ENCODE data around the gene RAMACL.
"Not testable (repeated sequence)": the region's sequence is repeated elsewhere in the genome, so short reads cannot be mapped to it uniquely, and the experiment has no call there.

Gene RAMACL

DNA sequence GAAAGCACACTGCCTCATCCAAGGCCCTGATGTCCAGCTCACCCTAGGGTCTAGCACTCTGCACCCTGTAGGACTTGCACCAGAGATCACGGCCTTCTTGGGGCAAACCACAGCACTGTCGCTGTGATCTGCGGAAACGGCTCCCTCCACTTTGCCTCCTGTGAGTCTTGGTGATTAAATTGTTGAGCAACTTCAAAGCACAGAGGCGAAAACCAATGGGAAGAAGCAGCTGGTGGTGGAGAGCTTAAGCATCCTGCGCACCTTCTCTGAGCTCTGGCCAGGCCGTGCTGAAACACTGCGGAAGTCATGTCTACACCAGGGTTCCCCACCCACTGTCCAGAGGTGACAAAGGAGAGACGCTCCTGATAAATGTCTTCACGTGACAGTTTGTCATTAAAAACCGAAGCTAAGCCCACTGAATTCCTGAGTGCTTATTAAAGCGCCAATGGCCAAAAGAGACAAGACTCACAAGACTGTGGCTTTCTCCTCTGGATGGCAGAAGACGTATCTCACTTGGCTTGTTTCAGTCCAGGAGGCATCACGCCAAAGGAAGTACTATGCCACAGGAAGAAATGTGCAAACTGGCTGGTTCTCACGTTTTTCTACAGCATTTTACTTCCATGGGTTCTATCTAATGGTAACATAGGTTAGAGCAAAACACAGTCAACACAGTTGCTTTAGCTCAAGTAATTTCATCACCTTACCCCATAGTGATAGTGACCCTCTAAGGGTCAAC, 3.1 kb downstream of the RAMACL start:
- H3K4me3 ChIP-seq (replicated peaks; ENCODE audit: low read depth, low read length): no peak overlapping the region
- DNase-seq (ENCODE audit: low read depth): no peak
- no peak for TF ChIP-seq CTCF (IDR thresholded peaks at IDR 0.05; ENCODE audit: low read length, missing control alignments)

DNA sequence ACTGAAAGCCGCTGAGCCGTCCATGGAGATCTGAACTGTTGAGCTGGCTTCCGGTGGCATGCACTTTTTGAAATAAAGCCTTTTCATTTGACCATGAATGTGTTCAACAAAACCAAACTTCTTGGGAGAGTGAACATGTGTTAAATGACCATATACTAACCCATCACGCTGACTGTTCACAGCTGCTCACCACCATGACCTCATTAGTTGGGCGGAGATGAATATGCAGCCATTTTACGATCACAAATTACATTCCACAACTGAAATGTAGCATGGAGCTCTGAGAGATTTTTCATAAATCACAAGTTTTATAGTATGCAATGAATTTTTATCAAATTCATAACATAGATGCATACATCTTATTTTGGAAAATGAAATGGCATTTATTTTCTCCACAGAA, 4.2 kb downstream of the RAMACL start:
- no peak overlapping the region for H3K4me3 ChIP-seq (replicated peaks; ENCODE audit: low read depth, low read length)
- TF ChIP-seq CTCF (IDR thresholded peaks at IDR 0.05; ENCODE audit: low read length, missing control alignments): no peak
- no peak for DNase-seq (ENCODE audit: low read depth)

DNA sequence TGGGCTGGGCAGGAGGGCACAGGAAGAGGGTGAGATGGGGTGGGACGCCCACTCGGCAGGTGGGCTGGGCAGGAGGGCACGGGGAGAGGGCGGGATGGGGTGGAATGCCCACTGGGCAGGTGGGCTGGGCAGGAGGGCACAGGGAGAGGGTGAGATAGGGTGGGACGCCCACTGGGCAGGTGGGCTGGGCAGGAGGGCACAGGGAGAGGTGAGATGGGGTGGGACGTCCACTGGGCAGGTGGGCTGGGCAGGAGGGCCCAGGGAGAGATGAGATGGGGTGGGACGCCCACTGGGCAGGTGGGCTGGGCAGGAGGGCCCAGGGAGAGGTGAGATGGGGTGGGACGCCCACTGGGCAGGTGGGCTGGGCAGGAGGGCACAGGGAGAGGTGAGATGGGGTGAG, 4.7 kb downstream of the RAMACL start:
- H3K4me3 ChIP-seq (replicated peaks; ENCODE audit: low read depth, low read length); DNase-seq (ENCODE audit: low read depth): not testable (repeated sequence)

- DNase-seq (ENCODE audit: low read depth): no peak
- no peak overlapping the region for H3K4me3 ChIP-seq (replicated peaks; ENCODE audit: low read depth, low read length)
- TF ChIP-seq CTCF (IDR thresholded peaks at IDR 0.05; ENCODE audit: low read length, missing control alignments): no peak
Observed at GRCh38 chr6:166581091-166581511, 5.4 kb downstream of the RAMACL start.

- TF ChIP-seq CTCF (IDR thresholded peaks at IDR 0.05; ENCODE audit: low read length, missing control alignments): no peak
- no peak for DNase-seq (ENCODE audit: low read depth)
Observed at GRCh38 chr6:166580076-166581050, 6.1 kb downstream of the RAMACL start.

DNA sequence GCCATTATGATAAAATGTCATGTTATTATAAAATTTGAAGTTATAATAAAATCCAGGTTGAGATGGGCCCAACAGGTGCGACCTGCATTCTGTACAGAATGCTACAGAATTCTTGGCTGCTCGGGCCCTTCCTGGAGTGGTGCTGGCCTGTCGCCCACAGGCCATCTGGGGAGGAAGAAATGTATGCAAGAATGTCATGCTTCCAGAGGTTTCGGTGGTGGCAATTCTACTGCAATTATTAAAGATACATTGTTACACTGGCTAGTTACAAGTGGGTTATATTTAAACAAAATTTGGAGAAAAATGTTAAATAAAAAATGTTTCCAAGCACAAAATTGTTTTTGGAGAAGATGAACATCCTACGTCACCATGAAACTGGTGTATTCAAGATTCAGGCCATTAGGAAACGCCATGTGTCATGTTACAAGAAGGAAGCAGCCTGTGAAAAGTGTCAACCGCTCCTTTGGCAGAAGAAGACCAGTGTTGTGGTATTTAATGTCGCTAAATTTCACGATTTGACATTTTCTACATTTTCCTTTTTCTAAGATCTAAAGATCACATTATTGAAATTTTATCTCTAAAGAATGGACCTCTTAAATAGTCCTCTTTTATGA, 7.1 kb downstream of the RAMACL start:
- no peak for TF ChIP-seq CTCF (IDR thresholded peaks at IDR 0.05; ENCODE audit: low read length, missing control alignments)
- no peak for DNase-seq (ENCODE audit: low read depth)
- no peak overlapping the region for H3K4me3 ChIP-seq (replicated peaks; ENCODE audit: low read depth, low read length)

More at GRCh38 chr6:166580076-166581050, 6.1 kb downstream of the RAMACL start:
- no peak overlapping the region for H3K4me3 ChIP-seq (replicated peaks; ENCODE audit: low read depth, low read length)

Measured in fibroblast of pulmonary artery (primary cell).